ENCODE results near the gene CDH4. TPM values are rescaled to one million over a fixed set of nuclear protein-coding genes. Genes with fewer than 3 reads are reported as not detected.

CDH4 gene
- polyA plus RNA-seq, 1 donor (not counting 4 experiments of a cell fraction or from before 2014, with no cell fraction given), result 2.2 TPM

GRCh38 chr20:61322151-61322865 lies 70.2 kb downstream of the CDH4 start:
- H3K27ac ChIP-seq (ENCODE audit: control insufficient read depth, insufficient read depth, low read length), result no peak overlapping the region
- H3K9ac ChIP-seq (ENCODE audit: control insufficient read depth, extremely low read depth, insufficient read depth, low read length), result no peak overlapping the region
- no peaks in the 10 kb centered on the region for H3K9me3 ChIP-seq (ENCODE audit: control insufficient read depth, low read depth, low read length)
- no peak for DNase-seq (ENCODE audit: low read depth, low spot score)
- H3K36me3 ChIP-seq (ENCODE audit: control insufficient read depth in 2 of 2, extremely low read depth in 1 of 2, insufficient read depth in 2 of 2, low read length in 2 of 2), result no peaks in the 10 kb centered on the region
- peaks cover 1% of the 10 kb centered on the region for H3K79me2 ChIP-seq (ENCODE audit: control insufficient read depth, insufficient read depth, low read length)
- H4K20me1 ChIP-seq (ENCODE audit: control insufficient read depth, extremely low read depth, insufficient read depth, low read length), result peaks cover 39% of the 10 kb centered on the region
- no peaks in the 10 kb centered on the region for H3K4me1 ChIP-seq (ENCODE audit: control insufficient read depth, extremely low read depth, insufficient read depth, low read length)
- TF ChIP-seq EZH2 (IDR thresholded peaks at IDR 0.05; ENCODE audit: low read length) (no peak), CTCF (optimal IDR thresholded peaks at IDR 0.05 in 1 of 3, IDR thresholded peaks at IDR 0.05 in 1 of 3, conservative IDR thresholded peaks at IDR 0.05 in 1 of 3; ENCODE audit: extremely low read depth in 1 of 3, insufficient read depth in 2 of 3, low read length in 3 of 3) (no peak)
- H3K4me2 ChIP-seq (ENCODE audit: control insufficient read depth, extremely low read depth, insufficient read depth, low read depth, low read length), result no peak overlapping the region
- H2AFZ ChIP-seq (ENCODE audit: control insufficient read depth, low read length), result no peak overlapping the region
- peaks cover 2% of the 10 kb centered on the region for H3K9me1 ChIP-seq (ENCODE audit: control insufficient read depth, extremely low read depth, insufficient read depth, low read length)
- FAIRE-seq, result no peak
- dilution Hi-C loops (cut with MboI; ENCODE audit: extremely low pct_ligation_motif_present, low sequenced_read_pairs), result no loop called here
- H3K27me3 ChIP-seq (ENCODE audit: control insufficient read depth, extremely low read depth, insufficient read depth, low read length), result no peaks in the 10 kb centered on the region
- H3K4me3 ChIP-seq (ENCODE audit: control insufficient read depth in 2 of 3, extremely low read depth in 1 of 3, insufficient read depth in 2 of 3, low read depth in 1 of 3, low read length in 3 of 3), result no peak overlapping the region

DNA sequence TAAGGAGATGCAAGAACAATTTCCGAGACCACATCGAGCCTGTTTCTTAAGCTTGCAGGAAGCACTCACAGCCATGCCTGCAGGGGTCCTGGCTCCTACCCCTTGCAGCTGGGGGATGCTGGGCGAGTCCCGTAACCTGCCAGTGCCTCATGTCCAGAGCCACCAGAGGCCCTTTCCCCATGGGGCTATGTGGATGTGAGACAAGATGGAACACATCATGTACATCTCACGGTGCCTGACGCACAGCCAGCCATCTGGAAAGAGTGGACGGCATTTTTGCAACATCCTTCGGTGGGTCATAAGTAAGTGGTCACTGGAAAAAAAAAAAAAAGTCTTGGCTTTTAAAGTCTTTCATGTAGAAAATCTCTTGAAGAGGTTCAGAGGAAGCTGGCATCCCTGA lies 72.8 kb downstream of the CDH4 start:
- no peaks in the 10 kb centered on the region for H3K9me1 ChIP-seq (ENCODE audit: control insufficient read depth, extremely low read depth, insufficient read depth, low read length)
- H2AFZ ChIP-seq (ENCODE audit: control insufficient read depth, low read length), result no peak overlapping the region
- no peaks in the 10 kb centered on the region for H3K36me3 ChIP-seq (ENCODE audit: control insufficient read depth in 2 of 2, extremely low read depth in 1 of 2, insufficient read depth in 2 of 2, low read length in 2 of 2)
- TF ChIP-seq EZH2 (IDR thresholded peaks at IDR 0.05; ENCODE audit: low read length) (no peak), CTCF (optimal IDR thresholded peaks at IDR 0.05 in 1 of 3, IDR thresholded peaks at IDR 0.05 in 1 of 3, conservative IDR thresholded peaks at IDR 0.05 in 1 of 3; ENCODE audit: extremely low read depth in 1 of 3, insufficient read depth in 2 of 3, low read length in 3 of 3) (no peak)
- H3K27ac ChIP-seq (ENCODE audit: control insufficient read depth, insufficient read depth, low read length), result no peak overlapping the region
- no peaks in the 10 kb centered on the region for H3K27me3 ChIP-seq (ENCODE audit: control insufficient read depth, extremely low read depth, insufficient read depth, low read length)
- FAIRE-seq (no peak), DNase-seq (ENCODE audit: low read depth, low spot score) (no peak)
- H3K9ac ChIP-seq (ENCODE audit: control insufficient read depth, extremely low read depth, insufficient read depth, low read length), result no peak overlapping the region
- H3K4me1 ChIP-seq (ENCODE audit: control insufficient read depth, extremely low read depth, insufficient read depth, low read length), result no peaks in the 10 kb centered on the region
- peaks cover 6% of the 10 kb centered on the region for H3K79me2 ChIP-seq (ENCODE audit: control insufficient read depth, insufficient read depth, low read length)
- H3K9me3 ChIP-seq (ENCODE audit: control insufficient read depth, low read depth, low read length), result no peaks in the 10 kb centered on the region
- H3K4me3 ChIP-seq (ENCODE audit: control insufficient read depth in 2 of 3, extremely low read depth in 1 of 3, insufficient read depth in 2 of 3, low read depth in 1 of 3, low read length in 3 of 3), result no peak overlapping the region
- H3K4me2 ChIP-seq (ENCODE audit: control insufficient read depth, extremely low read depth, insufficient read depth, low read depth, low read length), result no peak overlapping the region
- dilution Hi-C loops (cut with MboI; ENCODE audit: extremely low pct_ligation_motif_present, low sequenced_read_pairs), result no loop called here
- peaks cover 31% of the 10 kb centered on the region for H4K20me1 ChIP-seq (ENCODE audit: control insufficient read depth, extremely low read depth, insufficient read depth, low read length)

Data from keratinocyte (primary cell).